OCI-LY7 (cell line): Measurements from ENCODE around the gene TMEM255B. TPM values are rescaled to one million over a fixed set of nuclear protein-coding genes. Genes with fewer than 3 reads are reported as not detected.

Experiments used
- BruUV-seq: library from RNA; stranded (reverse); fragments of 400-500 nt; replicated peaks from 2 replicates; lab custom pipeline; 2021; lab: Mats Ljungman, UMichigan
- CTCF ChIA-PET: fragments of 300-600 bp; sonication (Branson Sonifier 250); formaldehyde crosslinking; loops from one replicate; lab custom pipeline; 2022; ENCODE audit warnings: antibody characterized with exemption; ENCODE audit not compliant: unreplicated experiment; lab: Charles Lee
- POLR2A ChIA-PET: fragments of 300-600 bp; sonication (Branson Sonifier 250); formaldehyde crosslinking; loops from one replicate; lab custom pipeline; 2022; ENCODE audit warnings: antibody characterized with exemption; lab: Charles Lee
- DNase-seq: peaks from one replicate; pipeline ENCODE4 v3.0.0-alpha.2; 2015; ENCODE audit warnings: low spot score
- H2AFZ ChIP-seq: fragments of 200-600 bp; sonication (generic), shearing (Covaris generic); 2 replicates; pipeline ENCODE4 v1.6.1; 2014; ENCODE audit warnings: mild to moderate bottlenecking, antibody characterized with exemption, low read length, moderate library complexity
- H3K27ac ChIP-seq: fragments of 200-600 bp; sonication (generic); 2 replicates; pipeline ENCODE4 v1.5.1; 2014; ENCODE audit warnings: mixed run types, low read depth, mild to moderate bottlenecking, moderate library complexity, low read length, inconsistent platforms; ENCODE audit not compliant: poor library complexity, severe bottlenecking
- H3K36me3 ChIP-seq: fragments of 200-600 bp; sonication (generic); 2 replicates; pipeline ENCODE4 v1.6.1; 2014; ENCODE audit warnings: mild to moderate bottlenecking, antibody characterized with exemption, low read length, moderate library complexity, mixed read lengths; ENCODE audit not compliant: insufficient read depth
- H3K4me1 ChIP-seq: fragments of 200-600 bp; sonication (generic); 2 replicates; pipeline ENCODE4 v1.5.1; 2014; ENCODE audit warnings: mild to moderate bottlenecking, low read length; ENCODE audit not compliant: insufficient read depth, poor library complexity, severe bottlenecking
- H3K4me2 ChIP-seq: fragments of 200-600 bp; sonication (generic); 2 replicates; pipeline ENCODE4 v1.6.1; 2014; ENCODE audit warnings: mild to moderate bottlenecking, low read length
- H3K4me3 ChIP-seq: fragments of 200-600 bp; sonication (generic); 2 replicates; pipeline ENCODE4 v1.5.1; 2014; ENCODE audit warnings: mild to moderate bottlenecking, low read depth, low read length; ENCODE audit not compliant: poor library complexity, severe bottlenecking
- H3K79me2 ChIP-seq: fragments of 200-600 bp; sonication (generic); 2 replicates; pipeline ENCODE4 v1.6.1; 2016; ENCODE audit warnings: low read depth, mild to moderate bottlenecking, low read length, moderate library complexity, mixed read lengths; ENCODE audit not compliant: insufficient read depth
- H3K9me2 ChIP-seq: fragments of 200-600 bp; sonication (generic); 2 replicates; pipeline ENCODE4 v1.6.1; 2016; ENCODE audit warnings: mild to moderate bottlenecking, low read length, mixed read lengths; ENCODE audit not compliant: insufficient read depth
- H3K9me3 ChIP-seq: fragments of 200-600 bp; sonication (generic); 2 replicates; pipeline ENCODE4 v1.6.1; 2014; ENCODE audit warnings: mild to moderate bottlenecking, mixed run types, low read length, mixed read lengths
- H4K20me1 ChIP-seq: fragments of 200-600 bp; sonication (generic); 2 replicates; pipeline ENCODE4 v1.6.1; 2014; ENCODE audit warnings: mild to moderate bottlenecking, antibody characterized with exemption, low read length, moderate library complexity, mixed read lengths; ENCODE audit not compliant: insufficient read depth
- CTCF ChIP-seq: fragments of 200-600 bp; sonication (generic); conservative IDR thresholded peaks from 2 replicates; pipeline ENCODE4 v1.5.1; 2014; ENCODE audit warnings: mild to moderate bottlenecking, antibody characterized with exemption, low read length, moderate library complexity, mixed read lengths
- EZH2phosphoT487 ChIP-seq: fragments of 200-600 bp; sonication (generic); IDR thresholded peaks from 2 replicates; pipeline ENCODE4 v1.6.1; 2018; ENCODE audit warnings: low read depth, borderline replicate concordance, mild to moderate bottlenecking, mixed run types, antibody characterized with exemption, low read length, moderate library complexity, mixed read lengths
- intact Hi-C: fragments of 100-400 bp; cut with micrococcal nuclease; formaldehyde crosslinking; loops from one replicate; pipeline ENCODE4 v1.10.0; 2022; ENCODE audit not compliant: unreplicated experiment
- total RNA-seq, 2 experiments: library from RNA; depleted of rRNA in 1 of 2; stranded (reverse); fragments of >200 nt in 1 of 2; shearing (Covaris generic) in 1 of 2; gene quantifications; 2 replicates each; pipeline ENCODE4 v1.2.3, GENCODE V29; 2014 to 2022

Gene TMEM255B
- total RNA-seq, 2 experiments from 2014 or later, result 2.6 to 6.8 TPM

DNA sequence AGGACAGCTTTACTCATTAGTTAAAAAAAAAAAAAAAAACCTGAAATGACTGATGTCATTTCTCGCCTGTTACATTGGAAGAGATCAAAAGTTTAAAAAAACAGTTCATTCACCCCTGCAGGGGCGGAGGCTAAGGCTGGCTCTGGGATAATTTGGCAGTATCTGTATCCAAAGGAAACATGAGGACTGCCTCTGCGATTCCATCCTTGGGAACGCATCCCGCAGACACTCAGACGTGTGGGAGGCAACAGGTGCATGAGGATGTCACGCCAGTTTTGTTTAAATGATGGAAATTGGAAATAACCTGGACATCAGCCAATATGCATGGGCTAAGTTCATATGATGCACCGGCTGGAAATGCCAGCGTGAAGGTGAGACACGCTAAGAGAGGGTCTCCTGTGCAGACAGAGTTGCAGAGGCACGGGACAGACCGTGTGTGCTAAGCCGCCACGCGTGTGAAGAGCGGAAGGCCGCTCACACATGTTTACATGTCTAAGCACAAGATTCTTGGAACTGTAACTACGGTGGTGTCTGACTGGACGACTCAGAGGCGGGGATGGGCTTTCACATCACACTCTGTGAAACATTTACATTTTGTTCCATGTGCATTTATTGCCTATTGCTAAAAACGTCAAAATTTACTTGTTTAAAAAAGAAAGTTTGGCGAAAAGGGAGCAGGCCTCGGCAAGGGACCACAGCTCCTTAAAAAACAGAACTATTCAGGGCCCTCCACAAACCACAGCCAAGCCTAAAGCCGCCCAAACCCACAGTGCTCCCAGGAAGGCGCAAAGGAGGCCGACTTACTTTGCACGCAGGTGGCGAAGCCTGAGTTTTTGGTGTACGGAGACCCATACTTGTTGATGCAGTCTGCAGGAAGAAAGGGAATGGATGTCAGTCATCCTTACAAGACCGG, 87.0 kb downstream of the TMEM255B start:
- no TSS peak for BruUV-seq
- H3K4me2 ChIP-seq, result no peak overlapping the region
- no peaks in the 10 kb centered on the region for H3K36me3 ChIP-seq
- no peak for DNase-seq
- H3K4me3 ChIP-seq, result no peak overlapping the region
- H3K9me2 ChIP-seq, result no peaks in the 10 kb centered on the region
- no peak overlapping the region for H3K27ac ChIP-seq
- TF ChIP-seq EZH2phosphoT487 (no peak), CTCF (no peak)
- intact Hi-C loops, result no loop called here
- no peak overlapping the region for H2AFZ ChIP-seq
- POLR2A ChIA-PET, result no interaction called here
- H3K9me3 ChIP-seq, result no peaks in the 10 kb centered on the region
- no peaks in the 10 kb centered on the region for H3K4me1 ChIP-seq
- CTCF ChIA-PET, result no interaction called here
- no peaks in the 10 kb centered on the region for H4K20me1 ChIP-seq
- no peaks in the 10 kb centered on the region for H3K79me2 ChIP-seq

GRCh38 chr13:113846636-113847318, 87.8 kb downstream of the TMEM255B start:
- Histone ChIP-seq H3K9me3 (no peaks in the 10 kb centered on the region), H3K9me2 (no peaks in the 10 kb centered on the region), H3K4me3 (no peak overlapping the region), H3K4me1 (no peaks in the 10 kb centered on the region), H2AFZ (no peak overlapping the region), H4K20me1 (no peaks in the 10 kb centered on the region), H3K36me3 (no peaks in the 10 kb centered on the region), H3K4me2 (no peak overlapping the region), H3K27ac (no peak overlapping the region), H3K79me2 (no peaks in the 10 kb centered on the region)
- BruUV-seq, result no TSS peak
- TF ChIP-seq CTCF, result no peak
- no peak for TF ChIP-seq EZH2phosphoT487
- ChIA-PET POLR2A (no interaction called here), CTCF (no interaction called here)
- no peak for DNase-seq
- intact Hi-C loops, result no loop called here
